Occipital lobe (tissue), 2 donors: ENCODE measurements around the gene ENSA. TPM values are rescaled to one million over a fixed set of nuclear protein-coding genes. Genes with fewer than 3 reads are reported as not detected.
"Not testable (repeated sequence)": the region's sequence is repeated elsewhere in the genome, so short reads cannot be mapped to it uniquely, and the experiment has no call there.

Experiments
- DNase-seq: peaks from one replicate; lab custom pipeline; 2025; lab: John Stamatoyannopoulos, UW
- total RNA-seq: library from RNA; depleted of rRNA; stranded (reverse); fragments of >200 nt; gene quantifications from one replicate; pipeline ENCODE4 v1.2.3, GENCODE V29; 2014

Gene ENSA, protein sequence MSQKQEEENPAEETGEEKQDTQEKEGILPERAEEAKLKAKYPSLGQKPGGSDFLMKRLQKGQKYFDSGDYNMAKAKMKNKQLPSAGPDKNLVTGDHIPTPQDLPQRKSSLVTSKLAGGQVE
- total RNA-seq = 105 TPM

DNA sequence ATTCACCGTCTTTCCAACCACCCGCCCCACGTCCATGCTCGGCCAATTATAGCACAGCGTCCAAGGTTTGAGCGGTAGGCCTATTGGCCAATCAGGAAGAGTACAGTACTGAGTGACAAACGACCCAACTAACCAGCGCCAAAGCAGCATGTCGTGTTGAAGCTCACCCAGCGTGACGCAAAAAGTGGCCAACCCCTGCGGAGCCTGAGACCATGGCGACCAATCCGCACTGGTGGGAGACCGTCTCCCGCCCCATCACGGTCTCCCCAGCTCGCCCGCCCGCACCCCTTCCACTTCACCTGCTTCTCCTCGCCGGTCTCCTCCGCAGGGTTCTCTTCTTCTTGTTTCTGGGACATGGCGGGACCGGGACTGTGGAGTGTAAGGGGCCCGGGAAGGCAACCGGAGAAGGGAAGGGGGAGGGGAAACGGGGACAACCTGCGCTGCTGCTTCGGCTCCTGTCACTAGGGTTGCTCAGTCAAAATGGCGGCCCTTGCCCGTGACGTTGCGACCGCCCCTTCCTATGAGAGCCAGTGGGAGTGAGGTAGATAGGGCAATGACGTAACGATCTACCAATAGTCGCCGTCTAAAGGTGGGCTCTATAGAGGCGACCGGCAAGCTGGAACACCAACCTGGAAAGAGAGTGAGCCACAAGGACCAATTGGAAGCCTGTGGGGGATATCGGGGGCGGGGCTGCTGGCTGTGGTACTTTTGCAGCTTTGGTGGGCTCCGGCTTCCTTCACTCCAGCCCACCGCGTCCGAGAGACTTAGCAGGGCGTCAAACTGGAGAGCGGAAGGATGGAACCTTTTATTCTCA lies at the start of gene ENSA:
Gene ENSA, minus strand, starts transcription at position 498 of the 814 bp plus-strand sequence. Its CDS starts 142 bp downstream, at position 356.
- peak; percentile 96 for DNase-seq

DNA sequence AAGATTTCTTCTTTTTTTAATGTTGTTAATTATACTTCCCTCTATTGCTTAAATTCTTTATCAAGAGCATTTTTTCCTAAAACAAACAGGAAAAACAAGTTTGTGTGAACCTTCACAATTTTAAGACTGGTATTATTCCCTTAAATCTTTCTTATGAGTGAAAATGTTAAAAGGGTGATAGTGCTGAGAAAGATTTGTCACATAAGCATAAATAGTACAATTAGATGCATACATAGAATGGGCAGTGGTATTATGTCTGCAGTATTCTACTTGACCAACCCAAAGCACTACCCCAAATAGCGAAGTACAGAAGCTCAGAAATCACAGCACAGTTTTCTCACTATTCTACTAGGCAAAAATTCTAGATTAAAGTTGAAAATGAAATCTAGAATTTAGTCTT lies 49.6 kb upstream of the ENSA start:
- DNase-seq = no peak

DNA sequence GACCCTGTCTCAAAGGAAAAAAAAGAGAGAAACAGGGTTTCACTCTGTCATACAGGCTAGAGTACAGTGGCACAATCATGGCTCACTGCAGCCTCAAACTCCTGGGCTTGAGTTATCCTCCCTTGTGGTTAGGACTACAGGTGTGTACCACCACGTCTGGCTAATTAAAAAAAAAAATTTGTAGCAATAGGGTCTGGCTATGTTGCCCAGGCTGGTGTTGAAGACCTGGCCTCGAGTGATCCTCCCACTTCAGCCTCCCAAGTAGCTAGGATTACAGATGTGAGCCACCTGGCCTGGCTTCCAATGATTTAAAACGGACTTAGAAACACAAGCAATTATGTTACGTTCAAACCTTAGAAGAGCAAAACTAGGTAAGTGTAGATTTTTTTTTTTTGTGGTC lies 45.5 kb upstream of the ENSA start:
- no peak for DNase-seq

DNA sequence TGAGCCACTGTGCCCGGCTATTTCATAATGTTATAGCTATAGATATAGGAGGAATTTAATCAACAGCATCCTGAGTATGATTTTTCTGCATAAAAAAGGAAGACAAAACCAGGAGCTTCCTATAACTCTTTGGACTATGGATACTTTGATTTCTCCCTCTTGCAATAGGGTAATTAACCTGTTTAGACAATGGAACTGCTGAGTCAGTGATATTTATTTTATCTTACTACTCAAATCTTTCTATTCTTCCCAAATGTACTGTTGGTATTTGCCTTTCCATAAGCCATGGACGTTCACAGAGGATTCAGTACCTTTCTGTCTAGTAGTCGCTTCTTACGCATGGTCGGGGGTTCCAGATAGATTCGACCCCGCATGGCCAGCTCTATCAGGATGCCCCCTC lies 33.9 kb upstream of the ENSA start:
- no peak for DNase-seq

DNA sequence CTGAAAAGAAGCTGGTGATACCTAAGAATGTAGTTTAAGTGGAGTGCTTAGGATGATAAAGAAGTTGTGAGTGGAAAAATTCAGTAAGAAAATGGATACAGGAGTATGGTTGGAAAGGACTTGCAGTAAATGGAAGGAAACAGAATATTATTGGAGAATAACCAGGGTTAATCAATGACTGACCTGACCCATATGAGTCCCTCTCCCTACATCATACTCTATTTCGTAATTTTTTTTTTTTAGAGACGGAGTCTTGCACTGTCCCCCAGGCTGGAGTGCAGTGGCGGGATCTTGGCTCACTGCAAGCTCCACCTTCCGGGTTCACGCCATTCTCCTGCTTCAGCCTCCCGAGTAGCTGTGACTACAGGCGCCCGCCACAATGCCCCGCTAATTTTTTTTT lies 33.4 kb upstream of the ENSA start:
- no peak for DNase-seq

DNA sequence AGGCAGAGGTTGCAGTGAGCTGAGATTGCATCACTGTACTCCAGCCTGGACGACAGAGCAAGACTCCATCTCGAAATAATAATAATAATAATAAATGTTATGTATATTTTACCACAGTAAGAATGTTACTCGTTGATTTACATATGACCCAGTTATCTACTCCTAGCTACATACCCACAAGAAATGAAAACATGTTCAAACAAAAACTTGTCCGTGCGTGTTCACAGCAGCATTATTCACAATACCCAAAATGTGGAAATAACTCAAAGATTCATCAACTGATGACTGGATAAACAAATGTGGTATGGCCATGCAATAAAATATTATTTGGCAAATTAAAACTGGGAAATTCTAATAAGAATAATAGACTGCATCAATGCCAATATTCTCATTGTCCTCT lies 31.7 kb upstream of the ENSA start:
- no peak for DNase-seq

DNA sequence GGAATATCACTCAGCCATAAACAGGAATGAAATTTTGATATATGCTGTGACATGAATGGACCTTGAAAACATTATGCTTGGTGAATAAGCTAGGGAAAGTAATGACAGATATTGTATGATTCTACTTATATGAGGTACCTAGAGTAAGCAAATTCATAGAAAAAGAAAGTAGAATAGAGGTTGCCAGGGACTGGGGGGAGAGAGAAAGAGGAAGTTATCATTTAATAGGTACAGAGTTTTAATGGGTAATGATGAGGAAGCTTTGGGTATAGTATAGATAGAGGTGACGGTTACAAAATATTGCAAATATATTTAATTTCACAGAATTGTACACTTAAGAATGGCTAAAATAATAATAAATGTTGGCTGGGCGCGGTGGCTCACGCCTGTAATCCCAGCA lies 31.2 kb upstream of the ENSA start:
- no peak for DNase-seq

DNA sequence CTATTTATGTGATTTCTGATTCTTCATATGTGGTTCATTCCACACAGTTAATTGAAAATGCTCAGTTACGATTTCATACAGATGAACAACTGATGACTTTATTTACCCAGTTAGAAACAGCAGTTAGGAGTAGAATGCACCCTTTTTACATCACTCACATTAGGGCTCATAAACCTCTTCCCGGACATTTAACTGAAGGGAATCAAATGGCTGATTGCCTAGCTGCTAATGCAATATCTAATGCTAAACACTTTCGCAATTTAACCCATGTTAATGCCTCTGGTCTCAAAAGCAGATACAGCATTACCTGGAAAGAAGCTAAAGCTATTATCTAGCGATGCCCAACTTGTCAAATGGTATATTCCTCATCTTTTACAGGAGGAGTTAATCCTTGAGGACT lies 27.7 kb upstream of the ENSA start:
- DNase-seq = not testable (repeated sequence)

DNA sequence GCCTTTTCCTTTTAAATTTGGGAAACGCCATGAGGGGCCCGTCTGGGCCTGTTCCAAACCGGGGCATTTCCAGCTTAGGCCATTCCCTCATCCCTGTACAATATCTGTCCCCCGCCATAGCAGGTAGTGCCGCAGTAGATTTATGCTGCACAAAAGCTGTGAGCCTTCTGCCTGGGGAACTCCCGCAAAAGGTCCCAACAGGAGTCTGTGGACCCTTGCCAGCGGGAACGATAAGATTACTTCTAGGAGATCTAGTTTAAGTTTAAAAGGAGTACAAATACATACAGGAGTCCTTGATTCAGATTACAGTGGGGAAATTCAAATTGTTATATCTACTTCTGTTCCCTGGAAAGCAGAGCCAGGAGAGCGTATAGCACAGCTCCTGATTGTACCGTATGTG lies 25.2 kb upstream of the ENSA start:
- not testable (repeated sequence) for DNase-seq

DNA sequence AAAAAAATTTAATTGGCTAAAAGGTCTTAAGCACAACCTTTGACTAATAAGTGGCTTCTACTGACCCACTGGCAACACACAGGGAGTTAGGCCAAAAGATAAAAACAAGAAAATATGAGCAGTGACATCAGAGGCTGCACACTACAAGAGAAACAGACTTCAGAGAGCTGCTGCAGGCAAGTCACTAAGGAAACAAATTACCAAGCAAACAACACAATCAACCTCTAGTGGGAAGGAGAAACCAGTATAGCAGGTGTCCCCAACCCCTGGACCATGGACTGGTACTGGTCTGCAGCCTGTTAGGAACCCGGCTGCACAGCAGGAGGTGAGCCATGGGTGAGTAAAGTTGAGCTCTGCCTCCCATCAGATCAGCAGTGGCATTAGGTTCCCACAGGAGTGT lies 20.8 kb upstream of the ENSA start:
- DNase-seq = no peak

DNA sequence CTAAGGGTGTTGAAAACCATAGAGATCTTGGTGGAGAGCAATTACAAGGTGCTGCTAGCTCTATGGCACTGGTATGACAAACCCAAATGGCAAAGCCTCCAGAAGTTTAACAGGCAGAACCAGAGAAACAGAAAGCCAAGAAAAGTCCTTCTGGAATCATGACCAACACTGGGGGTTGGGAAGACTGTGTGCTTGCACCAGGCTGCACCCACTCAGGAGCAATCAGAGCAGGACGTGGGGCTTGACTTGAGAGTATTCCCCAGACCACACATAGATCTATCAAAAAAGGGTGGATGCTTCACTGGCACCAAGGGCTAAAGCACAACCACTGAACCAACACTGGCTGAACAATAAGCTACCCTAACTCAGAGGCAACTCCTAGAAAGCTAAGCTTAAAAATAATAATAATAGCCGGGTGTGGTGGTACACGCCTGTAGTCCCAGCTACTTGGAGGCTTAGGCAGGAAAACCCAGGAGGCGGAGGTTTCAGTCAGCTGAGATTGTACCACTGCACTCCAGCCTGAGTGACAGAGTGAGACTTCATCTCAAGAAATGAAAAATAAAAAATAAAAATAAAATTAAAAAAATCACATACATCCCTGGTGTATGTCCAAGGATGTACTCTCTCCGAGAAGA lies 20.1 kb upstream of the ENSA start:
- no peak for DNase-seq

DNA sequence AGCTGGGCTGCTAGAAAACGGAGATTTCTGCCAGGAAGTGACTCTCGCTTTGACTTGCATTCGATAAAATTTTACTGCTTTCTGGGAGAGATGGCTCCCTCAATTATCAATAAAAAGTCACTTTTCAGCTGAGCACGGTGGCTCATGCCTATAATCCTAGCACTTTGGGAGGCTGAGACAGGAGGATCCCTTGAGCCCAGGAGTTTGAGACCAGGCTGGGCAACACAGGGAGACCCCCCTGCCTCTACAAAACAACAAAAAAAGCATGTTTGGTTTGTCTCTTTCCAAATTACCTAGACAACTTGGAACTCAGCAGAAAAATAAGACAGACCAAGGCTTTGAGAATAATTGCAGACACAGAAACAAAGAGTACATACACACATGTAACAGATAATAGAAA lies 12.9 kb upstream of the ENSA start:
- no peak for DNase-seq

DNA sequence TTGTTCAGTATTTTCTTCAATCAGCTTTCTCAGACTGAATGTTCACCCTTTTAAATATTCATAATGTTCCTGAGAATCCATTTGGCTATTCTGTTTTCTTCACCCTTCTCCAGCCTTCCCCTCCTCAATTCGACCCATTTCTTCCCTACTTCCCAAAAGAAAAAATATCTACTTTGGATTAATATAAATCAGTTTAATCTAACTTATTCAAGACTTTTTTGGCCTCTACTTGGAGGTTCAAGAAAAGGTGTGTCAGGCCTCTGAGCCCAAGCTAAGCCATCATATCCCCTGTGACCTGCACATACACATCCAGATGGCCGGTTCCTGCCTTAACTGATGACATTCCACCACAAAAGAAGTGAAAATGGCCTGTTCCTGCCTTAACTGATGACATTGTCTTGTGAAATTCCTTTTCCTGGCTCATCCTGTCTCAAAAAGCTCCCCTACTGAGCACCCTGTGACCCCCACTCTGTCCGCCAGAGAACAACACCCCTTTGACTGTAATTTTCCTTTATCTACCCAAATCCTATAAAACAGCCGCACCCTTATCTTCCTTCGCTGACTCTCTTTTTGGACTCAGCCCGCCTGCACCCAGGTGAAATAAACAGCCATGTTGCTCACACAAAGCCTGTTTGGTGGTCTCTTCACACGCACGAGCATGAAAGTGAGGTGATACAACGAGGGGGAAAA lies 11.9 kb upstream of the ENSA start:
- DNase-seq = not testable (repeated sequence)

DNA sequence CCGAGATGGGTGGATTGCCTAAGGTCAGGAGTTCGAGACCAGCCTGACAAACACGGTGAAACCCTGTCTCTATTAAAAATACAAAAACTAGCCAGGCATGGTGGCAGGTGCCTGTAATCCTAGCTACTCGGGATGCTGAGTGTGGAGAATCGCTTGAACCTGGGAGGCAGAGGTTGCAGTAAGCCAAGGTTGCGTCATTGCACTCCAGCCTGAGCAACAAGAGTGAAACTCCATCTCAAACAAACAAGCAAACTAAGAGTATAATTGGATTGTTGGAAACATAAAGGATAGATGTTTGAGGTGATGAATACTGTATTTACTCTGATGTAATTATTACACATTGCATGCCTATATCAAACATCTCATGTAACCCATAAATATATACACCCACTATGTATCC lies 9.0 kb upstream of the ENSA start:
- not testable (repeated sequence) for DNase-seq

DNA sequence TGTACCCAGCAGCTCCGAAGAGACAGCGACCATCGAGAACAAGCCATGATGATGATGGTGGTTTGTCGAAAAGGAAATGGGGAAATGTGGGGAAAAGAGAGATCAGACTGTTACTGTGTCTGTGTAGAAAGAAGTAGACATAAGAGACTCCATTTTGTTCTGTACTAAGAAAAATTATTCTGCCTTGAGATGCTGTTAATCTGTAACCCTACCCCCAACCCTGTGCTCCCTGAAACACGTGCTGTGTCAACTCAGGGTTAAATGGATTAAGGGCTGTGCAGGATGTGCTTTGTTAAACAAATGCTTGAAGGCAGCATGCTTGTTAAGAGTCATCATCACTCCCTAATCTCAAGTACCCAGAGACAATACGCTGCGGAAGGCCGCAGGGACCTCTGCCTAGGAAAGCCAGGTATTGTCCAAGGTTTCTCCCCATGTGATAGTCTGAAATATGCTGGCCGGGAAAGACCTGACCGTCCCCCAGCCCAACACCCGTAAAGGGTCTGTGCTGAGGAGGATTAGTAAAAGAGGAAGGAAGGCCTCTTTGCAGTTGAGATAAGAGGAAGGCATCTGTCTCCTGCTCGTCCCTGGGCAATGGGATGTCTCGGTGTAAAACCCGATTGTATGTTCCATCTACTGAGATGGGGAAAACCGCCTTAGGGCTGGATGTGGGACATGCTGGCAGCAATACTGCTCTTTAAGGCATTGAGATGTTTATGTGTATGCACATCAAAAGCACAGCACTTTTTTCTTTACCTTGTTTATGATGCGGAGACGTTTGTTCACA lies 5.6 kb upstream of the ENSA start:
- DNase-seq = not testable (repeated sequence)

DNA sequence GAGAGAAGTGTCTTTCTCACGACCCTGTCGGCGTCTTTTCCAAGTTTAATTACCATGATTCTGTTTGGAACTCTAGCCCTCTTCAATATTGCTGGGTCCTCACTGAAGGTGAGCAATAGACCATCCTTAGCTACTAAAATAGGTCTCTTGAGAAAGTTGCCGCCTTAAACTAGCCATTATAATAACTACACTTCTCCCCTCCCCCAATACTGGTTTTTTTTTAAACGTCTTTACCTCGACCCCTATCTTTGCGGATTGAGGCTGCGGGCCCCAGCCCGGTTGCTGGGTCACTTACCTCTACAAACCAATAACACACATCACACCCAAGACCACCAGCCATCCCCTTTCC lies 672 bp downstream of the ENSA start:
- no peak for DNase-seq

DNA sequence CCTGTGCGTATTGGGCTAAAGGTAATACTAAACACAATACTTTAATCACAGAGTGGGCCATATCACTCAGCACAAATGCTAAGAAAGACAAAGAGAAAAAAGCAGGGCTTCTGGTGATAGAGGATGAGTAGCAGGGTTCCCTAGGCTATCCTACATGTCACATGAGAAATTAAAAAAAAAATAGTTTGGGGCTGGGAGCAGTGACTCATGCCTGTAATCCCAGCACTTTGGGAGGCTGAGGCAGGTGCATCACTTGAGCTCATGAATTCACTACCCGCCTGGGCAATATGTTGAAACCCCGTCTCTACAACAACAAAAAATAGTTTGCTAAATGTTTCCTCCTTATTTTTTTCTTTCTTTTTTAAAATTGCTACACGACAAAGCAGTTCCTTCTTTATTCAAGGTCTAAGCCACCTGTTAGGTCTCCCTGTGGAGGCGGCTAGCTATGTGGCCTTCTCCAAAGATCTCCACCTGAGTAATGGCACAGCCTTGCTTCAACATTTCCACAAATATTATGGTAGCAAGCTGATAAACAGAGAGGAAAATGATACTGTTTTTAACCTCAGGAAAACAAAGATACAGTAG lies 1.5 kb downstream of the ENSA start:
- DNase-seq = no peak

DNA sequence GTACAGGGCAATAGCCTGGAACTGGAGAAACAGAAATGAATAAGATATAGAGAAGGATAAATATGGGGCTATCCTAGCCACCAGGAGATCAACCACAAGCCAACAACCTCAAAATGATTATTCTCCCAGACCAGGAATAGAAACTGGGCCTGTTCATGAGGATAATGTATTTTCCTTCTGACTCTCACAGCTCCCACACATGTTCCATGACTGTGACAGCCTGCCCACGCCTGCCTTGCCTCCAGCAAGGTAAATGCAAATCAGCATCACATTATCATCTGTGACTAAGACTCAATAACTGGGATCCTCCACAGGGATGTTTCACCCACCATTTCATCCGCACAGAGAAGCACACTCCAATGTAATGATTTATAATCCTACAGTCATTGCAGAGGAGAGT lies 3.3 kb downstream of the ENSA start:
- peak; percentile 69 for DNase-seq

DNA sequence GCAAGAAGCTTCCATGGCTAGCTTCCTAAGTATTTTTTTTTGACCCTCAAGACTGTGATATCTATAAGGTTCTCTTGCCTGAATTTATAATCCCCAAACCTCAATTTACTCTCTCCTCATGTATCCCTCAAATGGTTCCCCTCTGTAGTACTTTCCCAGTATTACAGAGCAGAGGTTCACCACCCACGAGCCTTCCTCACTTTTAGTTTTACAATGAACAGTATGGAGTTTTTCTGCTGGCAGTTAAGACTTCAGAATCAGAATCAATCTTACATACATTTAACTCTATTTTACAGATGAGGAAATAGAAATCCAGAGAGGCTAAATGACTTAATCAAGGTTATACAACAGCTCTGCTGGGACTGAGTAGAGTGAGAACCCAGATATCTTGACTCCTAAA lies 4.9 kb downstream of the ENSA start:
- DNase-seq = not testable (repeated sequence)

DNA sequence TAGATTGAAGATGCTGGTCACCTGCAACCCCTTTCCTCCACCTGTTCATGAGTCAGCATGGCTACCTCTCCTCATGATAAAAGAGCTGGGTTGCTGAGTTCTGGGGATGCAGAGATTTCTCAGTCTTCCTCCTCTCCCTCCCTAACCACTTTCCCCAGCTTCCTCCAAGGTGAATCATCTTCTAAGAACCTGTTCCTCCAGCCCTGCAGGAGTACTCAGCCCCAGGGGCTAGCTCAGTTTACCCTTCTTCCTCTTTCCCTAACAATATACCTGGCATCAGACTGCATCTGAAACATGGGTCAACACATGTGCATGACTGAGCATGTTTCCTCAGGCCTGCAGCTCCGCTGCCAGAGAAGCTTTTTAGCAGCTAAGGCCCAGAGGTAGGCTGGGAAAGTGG lies 5.3 kb downstream of the ENSA start:
- DNase-seq = not testable (repeated sequence)

DNA sequence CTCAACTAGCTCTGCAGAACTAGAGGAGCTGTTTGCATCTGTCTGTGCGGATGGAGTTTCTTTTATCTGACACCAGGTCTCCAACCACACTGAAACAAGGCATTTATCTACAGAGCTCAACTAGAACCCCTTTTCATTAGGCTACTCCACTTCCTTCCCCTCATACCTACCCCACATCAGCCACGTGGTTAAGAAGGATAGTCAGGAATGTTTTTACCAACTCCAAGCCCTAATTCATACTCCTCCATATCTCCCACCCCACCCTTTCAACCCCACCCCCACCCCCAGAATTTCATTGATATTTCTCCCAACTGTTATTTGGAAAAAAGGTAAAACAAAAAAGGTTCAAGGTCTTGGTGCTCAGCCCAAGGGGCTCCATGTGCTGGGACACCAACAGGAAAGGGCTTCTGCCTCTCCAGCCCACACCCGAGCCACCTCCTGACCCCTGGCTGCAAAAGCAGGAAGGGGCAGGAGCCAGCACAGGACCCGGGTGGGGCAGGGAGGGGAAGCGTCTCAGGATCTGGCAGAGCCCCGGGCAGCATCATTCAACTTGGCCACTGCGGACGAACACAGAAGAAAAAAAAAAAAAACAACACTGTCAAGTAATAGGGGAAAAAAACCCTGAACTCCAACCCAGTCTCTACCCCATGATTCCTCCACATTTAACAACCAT lies 7.0 kb downstream of the ENSA start:
- DNase-seq = no peak
